GM18507 (cell line): Measurements from ENCODE around the gene FADS6.
A peak's percentile ranks its signal among the peaks of the same experiment; 100 is the strongest.

Experiments used
- DNase-seq: peaks from one replicate; pipeline ENCODE4 v3.0.0; 2011; ENCODE audit warnings: low read depth; ENCODE audit not compliant: insufficient read length; ENCODE audit errors: extremely low spot score
- FAIRE-seq: peaks from 2 replicates; lab custom pipeline; 2011; peaks lifted over from hg19 to GRCh38; lab: Jason Lieb, UNC

The FADS6 gene

DNA sequence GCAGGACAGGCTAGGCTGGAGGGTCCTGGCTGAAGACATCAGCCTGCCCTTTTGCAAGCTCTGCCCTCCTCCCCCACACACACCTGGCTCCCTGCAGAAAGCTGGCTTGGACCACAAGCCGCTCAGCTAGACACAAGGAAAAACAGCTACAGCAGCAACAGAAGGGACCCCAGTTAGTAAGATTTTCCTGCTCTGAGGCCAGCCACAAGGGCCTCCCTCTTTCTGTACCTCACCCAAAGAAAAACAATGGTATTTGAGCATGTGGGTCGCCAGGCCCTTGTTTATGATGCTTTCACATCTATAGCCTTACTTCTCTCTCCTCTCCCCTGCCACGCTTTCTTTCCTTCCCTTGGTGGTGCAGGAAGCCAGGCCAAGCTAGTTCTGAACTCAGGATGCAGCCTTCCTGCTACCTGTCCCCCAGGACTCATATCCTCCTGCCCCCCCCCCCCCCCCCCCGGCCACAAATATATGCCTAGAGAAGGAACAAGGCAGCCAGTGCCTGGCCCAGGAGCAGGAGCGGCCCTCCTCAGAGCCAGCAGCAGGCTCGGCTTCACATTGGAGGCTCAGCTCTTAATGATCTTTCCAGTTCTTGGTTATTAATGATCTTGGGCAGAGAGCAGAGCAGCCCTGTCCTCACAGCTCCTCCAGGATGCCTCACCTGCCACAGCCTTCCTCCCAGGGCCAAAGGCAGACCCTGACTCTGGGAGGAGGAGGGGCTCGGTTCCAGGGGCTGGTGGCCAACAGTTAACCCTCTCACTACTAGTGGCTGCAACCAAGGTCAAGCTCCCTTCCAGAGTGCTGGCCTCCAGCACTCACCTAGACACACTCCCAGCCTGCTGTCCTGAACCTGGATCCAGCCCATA, 53.2 kb downstream of the FADS6 start:
- FAIRE-seq: no peak
- no peak for DNase-seq

GRCh38 chr17:74838274-74838673, 55.2 kb downstream of the FADS6 start:
- FAIRE-seq (no peak), DNase-seq (no peak)

- DNase-seq (no peak), FAIRE-seq (no peak)
These were observed 56.6 kb downstream of the FADS6 start for GRCh38 chr17:74836691-74837467.

GRCh38 chr17:74836191-74836590, 57.2 kb downstream of the FADS6 start:
- FAIRE-seq (no peak), DNase-seq (no peak)

- DNase-seq: peak; percentile 45
- peak; percentile 80 for FAIRE-seq
These were observed 59.7 kb downstream of the FADS6 start for GRCh38 chr17:74833501-74834377.

GRCh38 chr17:74832421-74832820, 61.0 kb downstream of the FADS6 start:
- FAIRE-seq (peak; percentile 38), DNase-seq (peak; percentile 23)

DNA sequence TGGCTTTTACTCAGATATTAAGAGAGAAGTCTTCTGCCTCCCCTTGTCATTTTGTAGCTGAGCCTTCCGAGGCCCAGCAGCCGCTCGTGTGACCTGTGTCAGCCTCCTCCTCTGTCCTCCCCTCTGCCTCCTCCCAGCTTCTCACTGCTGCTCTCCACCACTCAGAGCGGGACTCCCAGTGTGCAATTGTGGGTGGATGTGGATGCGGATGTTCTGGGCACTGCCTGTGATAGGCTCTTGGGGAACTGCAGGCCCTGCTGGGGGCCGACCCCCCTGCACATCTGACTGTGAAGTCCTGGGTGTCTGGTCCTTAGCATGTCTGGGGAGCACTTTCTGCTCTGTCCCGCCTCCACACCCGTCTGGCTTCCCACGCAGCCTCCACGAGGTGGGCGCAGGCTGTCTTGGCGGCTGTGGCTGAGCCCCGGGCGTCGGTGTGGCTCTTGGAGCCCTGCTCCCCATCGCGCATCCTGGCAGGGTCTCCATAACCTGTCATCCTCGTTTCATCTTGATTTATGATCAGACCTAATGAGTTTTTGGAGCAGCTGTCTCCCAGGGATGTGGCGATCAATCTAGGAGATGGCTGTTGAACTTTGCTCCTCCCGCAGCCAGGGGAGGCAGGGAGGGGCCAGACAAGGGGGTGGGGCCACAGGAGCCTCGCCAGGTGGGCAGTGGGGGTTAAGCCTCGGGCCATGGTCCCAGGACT, 61.8 kb downstream of the FADS6 start:
- DNase-seq (no peak), FAIRE-seq (no peak)

GRCh38 chr17:74830861-74831260, 62.6 kb downstream of the FADS6 start:
- FAIRE-seq (no peak), DNase-seq (no peak)

DNA sequence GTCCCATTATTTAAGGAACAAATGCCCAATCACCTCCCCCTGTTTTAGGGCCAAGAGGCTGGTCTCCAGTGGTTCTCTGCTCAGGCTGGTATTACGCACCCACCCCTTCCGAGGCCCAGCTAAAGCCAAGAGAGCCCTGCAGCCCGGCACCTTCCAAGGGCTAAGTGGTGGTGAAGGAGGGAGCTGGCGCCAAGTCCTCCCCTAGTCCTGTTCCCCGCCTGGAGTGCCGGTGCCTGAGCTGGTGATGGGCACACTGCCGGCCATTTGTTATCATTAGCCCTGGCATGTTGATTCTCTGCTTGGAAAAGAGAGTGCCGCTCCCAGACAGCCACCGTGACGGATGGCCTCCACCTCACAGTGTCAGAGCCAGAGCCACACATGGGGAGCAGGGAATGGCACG, 65.6 kb downstream of the FADS6 start:
- DNase-seq (no peak), FAIRE-seq (no peak)
